Activated CD4-positive, alpha-beta T cell treated with anti-CD3 and anti-CD28 coated beads, Interleukin-2, amount 50 U/mL, for 4 hours (primary cell): Measurements from ENCODE around the gene LDLRAD4.

Experiments
- DNase-seq, 2 experiments: peaks; one replicate each; pipeline ENCODE4 v3.0.0-alpha.2; 2020

The LDLRAD4 gene

DNA sequence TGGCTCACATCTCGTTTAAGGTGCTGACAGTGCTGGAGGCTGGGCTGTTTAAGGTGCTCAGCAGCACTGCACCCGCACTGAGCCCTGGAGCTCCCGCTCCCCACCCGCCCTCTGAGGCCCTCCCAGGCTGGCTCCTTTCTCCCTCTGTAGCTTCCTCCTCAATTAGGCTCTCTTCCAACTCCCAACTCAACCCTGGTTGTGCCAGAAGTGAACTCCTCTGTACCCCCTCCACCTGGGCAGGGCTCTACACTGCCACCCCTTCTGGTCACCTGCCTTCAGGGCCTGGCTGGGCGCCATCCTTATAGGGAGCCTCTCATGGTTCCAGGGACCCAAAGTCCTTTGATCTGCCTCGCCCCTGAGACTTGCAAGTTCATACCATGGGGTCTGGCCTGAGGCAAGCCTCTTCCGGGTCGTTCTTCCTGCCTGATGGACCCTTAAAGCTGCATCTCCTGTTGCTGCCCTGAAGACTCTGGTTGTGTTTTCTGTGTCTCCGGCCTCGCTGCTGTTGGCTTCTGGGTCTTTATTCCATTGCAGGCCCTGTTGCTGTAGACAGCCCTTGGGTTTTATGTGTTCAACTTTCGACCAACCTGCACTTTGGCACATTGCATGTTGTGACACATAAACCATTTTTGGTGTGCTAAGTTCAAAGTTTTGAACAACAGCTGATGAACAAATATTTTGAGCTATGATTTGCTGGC lies 199.6 kb downstream of the LDLRAD4 start:
- DNase-seq, result no peak

DNA sequence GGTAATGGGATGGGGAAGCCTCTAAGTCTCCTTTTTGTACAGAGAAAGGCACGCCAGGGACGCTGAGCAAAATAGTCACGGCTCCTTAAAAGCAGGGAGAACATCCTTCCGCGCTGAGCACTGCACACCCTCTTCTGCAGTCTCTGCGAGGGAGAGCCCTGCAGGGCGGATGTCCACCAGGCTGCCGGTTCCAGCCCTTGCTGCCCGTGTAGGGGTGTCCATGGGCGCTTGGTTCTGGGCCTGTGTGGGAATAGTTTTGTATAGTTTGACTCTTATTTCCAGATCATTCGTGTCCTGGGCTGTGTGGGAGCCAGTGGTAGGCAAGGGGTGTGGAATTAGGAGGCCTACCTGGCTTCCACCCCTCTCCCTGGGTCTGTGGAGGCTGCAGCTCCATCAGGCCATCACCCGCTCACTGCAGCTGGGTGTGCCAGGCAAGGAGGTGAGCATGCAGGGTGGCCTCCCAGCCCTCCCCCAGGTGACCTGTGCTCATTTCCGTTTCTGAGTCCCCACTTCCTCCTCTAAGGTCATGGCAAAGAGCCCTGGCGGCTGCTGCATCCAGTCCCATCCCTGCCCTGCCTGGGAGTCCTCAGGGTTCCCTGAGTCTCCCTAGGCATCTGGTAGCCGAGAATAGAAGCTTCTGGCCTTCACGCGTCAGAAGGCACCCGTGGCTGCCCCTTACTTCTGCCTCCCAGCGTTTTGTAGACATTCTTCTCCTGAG lies 202.6 kb downstream of the LDLRAD4 start:
- DNase-seq, result no peak

DNA sequence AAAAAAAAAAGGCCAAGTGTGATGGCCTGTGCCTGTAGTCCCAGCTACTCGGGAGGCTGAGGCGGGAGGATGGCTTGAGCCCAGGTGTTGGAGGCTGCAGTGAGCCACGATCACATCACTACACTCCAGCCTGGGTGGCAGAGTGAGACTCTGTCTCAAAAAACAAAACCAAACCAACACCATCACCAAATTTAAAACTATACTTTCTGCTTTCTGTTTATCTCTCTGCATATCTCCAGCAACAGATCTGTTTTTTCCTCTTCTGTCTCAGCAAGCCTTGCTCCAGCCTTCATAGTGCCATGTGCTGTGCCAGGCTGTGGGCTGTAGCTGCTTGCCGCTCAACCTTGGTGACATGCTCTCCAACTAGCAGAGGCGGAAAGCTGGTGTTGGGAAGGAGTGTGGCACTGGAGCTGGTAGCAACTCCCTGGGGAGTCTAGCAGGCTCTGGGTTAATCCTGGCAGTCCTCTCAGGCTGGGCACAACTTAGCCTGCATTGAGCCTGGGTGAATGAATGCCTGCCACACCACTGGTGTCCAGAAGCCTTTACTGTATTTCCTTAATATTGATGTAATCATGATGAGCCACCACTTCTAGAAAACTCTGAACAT lies 204.1 kb downstream of the LDLRAD4 start:
- DNase-seq, result no peak

DNA sequence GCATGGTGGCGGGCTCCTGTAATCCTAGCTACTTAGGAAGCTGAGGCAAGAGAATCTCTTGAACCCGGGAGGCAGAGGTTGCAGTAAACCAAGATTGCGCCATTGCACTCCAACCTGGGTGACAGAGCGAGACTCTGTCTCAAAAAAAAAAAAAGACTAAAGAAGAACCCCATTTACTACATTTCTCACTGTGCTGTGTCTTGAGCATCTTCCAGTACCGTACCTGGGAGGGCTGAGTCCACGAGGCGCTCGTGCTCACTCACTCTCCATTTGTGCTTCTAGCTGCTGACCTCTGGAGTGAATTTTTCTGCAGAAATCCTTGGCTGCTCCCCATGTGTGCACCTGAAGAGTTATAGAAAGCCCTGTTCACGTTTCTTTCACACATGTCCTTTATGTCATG lies 204.8 kb downstream of the LDLRAD4 start:
- DNase-seq, result no peak

DNA sequence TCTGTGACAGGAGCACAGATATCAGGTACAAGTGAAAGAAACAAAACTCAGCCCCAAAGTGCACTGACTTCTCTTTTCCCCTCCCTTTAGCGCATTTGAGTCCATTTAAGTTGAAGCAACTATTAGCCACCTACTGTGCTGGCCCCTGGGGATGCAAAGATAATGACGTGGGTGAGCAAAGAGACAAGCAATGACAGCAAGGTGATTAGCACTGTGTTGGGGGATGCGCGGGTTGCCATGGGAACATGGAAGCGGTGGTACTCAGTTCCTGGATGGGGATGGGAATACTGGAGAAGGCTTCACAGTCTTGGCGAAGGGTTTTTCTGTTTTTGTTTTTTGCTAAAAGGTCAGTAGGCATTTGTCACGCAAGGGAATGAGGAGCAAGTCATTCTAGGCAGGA lies 205.8 kb downstream of the LDLRAD4 start:
- no peak for DNase-seq

DNA sequence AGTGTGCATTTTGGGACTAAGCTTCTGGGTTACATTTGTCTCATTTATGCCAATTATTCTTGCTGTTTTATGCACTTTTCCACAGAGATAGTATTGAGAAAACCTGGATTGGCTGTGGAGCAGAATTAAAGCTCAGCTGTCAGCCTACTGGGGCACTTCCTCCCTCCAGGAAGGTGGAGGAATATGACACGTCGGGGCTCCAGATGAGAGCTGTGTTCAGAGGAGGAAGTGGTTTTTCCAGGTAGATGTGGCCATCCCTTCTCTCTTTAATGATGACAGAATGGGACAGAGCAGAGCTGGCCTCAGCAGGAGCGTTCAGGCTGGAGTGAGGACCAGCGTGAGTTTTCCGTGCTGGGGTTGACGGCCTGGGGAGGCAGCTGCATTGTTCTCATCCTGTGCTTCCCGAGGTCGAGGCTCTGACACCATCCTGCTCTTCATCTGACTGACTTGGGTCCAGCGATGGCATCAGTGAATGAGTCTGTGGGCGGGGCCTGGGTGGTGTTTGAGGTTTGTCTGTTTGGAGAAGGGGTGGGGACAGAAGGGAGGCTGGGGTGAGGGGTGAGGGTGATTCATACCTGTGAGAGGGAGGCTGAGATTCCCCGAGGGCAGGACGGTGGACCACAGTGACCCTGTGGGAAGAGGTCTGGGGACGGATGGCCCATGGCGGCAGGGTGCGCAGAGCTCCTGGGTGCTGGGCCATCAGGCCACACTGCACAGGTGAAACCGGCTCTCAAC lies 207.0 kb downstream of the LDLRAD4 start:
- peak in 1 of 2 experiments; percentile 7 for DNase-seq

DNA sequence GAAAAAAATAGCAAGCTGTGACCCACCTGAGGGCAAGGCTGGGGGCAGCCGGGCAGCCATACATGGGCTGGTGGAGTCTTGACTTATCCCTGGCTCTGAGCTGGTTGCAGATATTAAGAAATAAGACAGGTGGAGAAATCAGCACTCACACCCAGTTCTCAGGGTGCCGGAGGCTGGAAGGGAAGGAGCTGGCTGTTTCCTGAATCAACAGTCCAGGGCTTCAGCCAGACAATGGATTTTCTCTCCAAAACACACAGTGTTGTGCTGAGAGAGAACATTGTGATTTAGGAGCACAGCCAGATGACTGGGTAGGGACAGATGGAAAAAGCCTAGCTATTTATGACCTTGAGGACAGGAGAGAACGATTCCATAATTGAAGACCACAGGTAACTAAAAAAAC lies 208.8 kb downstream of the LDLRAD4 start:
- DNase-seq, result no peak

DNA sequence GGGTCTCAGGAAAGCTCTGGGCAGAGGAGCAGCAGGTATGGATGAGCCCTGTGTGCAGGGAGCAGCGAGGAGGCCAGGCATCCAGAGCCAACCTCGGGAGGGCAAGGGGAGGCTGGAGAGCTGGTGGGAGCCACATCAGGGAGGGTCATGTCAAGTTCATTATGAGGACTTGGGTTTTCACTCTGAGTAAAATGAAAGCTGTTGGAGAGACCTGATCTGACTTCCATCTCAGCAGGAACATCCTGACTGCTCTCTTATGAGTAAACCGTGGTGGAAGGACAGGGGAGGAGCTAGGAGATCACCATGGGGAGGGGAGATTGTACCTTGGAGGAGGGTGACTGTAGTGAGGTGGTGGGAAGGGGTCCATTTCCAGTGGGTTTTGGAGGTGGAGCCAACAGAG lies 209.8 kb downstream of the LDLRAD4 start:
- no peak for DNase-seq

DNA sequence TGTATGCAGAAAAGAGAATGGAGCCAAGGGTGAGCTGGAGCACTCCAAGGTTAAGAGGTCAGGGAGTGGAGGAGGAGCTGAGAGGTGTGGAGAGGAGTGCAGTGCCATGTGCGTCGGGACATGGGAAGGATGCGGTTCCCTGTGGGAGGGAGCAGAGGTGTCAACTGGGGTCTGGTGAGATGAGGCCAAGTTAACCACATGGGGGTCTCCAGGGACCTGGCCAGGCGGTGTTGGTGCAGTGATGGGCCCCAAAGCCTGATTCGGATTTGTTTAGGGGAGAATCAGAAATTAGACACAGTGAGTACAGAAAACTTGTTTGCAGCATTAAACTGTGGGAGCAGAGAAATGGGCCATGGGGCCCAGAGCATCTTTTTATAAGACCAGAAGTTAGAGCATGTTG lies 210.5 kb downstream of the LDLRAD4 start:
- DNase-seq, result no peak

DNA sequence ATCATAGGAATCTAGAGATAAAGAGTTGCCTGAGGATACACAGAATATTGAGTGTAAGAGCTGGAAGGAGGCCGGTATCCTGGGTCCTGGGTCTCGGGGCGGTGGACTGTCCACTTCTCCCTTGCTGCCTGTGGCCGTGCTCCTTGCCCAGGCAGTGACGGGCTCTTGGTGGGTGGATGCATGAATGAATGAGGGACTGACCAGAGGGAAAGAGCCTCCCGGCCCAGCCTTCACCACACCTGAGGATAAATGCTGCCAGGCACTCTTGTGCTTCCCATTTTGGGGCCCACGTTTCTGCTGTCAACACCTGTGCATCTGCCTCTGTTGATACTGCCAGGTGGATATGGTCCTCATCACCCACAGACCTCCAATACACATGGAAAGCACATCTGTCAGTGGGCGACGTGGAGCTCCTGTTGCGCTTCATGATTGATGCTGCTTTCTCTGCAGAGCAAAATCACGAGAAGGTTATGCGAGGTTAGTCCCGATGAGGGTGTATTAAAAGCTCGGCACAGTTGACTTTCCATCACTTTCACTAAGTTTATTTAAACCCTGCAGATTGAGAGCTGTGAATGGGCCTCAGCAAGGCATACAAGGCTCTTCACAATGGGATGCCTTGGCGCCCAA lies 211.4 kb downstream of the LDLRAD4 start:
- no peak for DNase-seq

DNA sequence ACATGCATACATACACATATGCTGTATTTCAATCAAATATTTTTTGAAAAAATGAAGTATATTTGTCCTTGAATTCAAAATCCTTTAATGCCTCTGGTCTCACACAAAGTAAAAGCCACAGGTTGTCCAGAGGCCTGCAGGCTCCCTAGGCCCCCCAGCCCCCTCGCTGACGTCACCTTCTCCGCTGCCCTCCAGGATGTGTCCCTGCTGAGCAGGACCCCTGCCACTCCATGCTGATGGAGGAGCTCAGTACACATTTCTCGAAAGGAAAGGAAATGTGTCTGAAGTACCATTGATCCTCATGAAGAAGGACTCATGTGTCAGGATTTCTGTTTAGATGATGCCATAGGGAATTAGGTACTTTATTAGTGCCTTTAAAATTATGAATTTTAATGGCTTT lies 212.1 kb downstream of the LDLRAD4 start:
- no peak for DNase-seq

DNA sequence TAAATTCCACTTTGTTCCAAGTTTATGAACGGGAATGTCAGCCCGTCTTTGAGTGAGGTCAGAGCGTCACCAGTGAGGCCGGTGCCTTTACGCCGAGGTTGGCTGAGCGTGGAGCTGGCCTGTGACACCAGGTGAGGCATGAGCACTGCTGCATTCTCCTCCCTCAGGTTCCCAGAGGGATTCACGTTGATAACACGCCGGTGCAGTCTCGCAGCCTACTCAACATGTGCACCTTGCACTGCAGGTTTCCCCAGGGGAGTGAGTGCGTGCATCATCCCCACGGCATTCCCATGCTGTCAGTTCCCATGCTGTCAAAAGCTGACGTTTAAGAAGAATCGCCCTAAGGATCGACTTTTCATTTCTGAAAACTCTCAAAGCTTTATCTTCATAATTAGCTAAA lies 213.3 kb downstream of the LDLRAD4 start:
- no peak for DNase-seq

DNA sequence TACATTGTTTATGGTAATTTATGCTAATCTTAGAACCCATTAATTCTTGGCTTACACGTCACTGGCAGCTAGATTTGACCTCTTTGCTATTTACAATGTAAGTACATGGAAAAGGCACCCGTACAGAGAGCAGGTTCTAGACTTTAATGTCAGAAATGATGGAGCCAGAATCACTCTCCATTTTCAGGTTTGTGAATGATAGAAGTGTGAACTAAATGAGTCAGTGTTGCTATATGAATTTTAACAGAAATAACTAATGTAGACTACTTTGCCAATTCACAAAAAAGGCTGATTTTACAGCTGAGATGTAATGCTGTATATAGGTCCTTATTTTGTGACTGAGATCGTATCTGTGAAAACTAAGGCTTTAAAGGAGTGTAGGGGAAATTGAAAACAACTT lies 214.6 kb downstream of the LDLRAD4 start:
- DNase-seq, result no peak

DNA sequence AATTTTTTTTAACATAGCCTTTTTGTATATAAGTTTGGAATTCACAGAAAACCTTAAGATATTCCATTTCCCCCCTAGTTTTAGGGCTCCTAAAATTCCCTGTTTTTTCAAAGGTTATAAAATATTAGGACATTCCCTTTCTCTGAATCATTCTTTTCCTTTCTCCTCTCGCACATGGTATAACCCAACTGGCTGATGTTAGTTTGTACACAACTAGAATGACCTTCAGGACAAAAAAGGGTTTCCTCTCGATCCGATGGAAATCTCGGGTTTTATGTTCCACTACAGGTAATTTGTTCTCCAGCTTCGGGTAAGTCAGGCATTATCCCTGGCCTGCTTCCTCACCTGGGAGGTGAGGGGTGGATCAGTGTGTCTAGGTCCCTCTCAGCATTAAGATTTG lies 215.1 kb downstream of the LDLRAD4 start:
- DNase-seq, result no peak

DNA sequence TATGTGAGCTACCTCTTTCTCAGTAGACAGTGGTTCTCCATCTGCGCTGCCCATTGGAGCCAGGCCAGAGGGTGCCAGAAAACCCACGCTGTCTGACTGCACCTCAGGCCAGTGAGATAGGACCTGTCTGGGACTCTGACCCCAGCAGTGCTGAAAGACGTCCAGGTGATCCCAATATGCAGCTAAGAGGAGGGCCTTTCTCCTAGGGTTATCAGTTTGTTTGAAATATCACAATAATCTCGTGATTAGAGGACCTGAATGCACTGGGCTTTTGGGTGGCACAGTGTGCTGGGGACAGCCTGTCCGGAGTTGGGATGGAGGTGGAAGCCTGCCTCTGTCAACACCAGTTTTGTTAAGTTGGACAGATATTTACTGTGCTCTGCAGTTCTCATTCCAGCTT lies 216.3 kb downstream of the LDLRAD4 start:
- DNase-seq, result no peak

DNA sequence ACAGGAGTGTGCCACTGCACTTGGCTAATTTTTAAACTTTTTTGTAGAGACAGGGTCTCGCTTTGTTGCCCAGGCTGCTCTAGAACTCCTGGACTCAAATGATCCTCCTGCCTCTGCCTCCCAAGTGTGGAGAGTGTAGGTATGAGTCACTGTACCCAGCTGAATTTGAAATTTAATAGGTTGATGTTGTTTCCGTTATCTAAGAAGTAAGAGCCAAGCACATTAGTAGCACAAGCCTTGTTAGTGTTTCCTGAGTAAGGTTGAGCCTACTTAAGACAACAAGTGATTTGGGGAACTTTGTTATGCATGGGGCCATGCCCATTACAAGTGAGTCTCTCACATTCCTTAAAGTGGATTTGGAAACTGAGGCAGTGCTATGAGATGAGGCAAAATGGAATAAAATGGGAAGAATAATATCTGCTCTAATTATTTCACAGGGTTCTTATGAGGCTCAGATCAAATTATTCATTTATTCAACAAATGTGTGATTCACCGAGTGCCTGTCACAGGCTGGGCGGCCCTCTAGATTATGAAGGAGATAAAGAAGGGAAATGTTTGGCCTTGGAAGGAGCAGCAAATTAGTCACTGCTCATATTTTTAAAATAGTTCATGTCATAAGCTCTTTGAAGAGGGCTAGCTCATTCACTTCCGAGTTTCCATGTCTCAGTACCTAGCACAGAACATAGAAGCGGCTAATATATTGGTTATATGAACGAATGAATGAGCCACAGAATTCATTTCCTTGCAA lies 217.2 kb downstream of the LDLRAD4 start:
- peak; percentile 19 to 25 for DNase-seq

DNA sequence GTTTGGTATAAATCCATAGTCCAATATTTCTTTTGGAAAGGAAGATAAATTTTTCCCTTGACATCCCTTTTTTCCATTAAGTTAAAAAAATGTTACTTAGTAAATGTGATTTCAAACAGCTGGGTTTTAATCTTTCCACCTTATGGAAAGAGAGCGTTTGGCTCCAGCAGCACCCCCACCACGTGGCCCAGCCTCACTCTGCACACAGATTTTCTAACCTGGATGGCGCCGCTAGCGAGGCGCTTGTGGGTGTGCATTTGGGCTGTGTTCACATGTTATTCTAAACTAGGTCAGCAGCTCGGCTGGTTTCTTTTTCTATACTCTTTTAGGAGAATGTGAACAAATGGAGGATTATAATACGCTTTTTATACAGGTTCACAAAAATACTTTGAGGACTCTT lies 218.0 kb downstream of the LDLRAD4 start:
- peak; percentile 37 to 43 for DNase-seq

DNA sequence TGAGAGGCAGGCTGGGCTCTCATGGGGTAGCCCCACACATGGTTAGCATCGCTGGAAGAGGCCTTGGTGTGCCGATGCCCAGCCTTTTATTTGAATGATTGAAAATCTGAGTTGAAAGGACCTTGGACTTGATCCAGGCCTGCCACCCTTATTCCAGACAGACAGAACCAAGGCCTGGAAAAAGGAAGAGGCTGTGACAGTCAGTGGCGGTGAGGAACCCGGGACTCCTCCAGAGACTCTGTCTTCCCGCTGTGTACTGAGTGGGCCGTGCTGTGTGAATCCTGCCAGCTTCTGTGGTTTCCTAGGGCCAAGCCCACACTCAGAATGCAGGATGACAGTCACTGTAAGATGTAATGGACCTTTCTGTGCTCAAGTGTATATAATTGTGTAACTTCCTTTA lies 218.5 kb downstream of the LDLRAD4 start:
- no peak for DNase-seq

DNA sequence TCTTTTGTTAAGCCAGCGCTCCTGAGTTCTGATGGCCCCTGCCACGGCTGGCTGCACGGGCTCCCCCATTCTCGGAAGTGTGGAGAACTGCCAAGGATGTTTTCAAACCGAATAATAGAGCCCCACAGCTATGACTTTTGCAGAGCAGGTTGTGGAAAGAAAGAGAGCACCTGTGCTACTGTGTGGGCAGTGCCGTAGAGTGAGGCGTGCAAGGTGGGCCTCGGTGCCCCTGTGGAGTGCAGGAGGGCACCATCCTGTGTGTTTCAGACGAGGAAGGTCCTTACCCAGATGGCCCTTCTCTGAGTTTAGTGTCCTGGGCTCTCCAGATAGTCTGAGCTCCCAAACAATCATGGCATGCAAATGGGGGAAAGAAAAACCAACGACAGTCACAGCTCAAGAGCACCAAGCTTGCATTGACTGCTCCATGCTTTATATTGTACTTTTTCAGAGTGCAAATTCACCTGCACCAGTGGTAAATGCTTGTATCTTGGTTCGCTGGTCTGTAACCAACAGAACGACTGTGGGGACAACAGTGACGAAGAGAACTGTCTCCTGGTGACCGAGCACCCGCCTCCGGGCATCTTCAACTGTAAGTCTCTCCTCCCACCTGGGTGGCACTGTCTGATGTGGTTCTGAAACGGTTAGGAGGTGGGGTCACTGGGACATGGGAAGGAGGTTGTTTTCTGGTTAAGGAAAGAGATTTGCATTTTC lies 219.4 kb downstream of the LDLRAD4 start:
- peak; percentile 51 for DNase-seq

DNA sequence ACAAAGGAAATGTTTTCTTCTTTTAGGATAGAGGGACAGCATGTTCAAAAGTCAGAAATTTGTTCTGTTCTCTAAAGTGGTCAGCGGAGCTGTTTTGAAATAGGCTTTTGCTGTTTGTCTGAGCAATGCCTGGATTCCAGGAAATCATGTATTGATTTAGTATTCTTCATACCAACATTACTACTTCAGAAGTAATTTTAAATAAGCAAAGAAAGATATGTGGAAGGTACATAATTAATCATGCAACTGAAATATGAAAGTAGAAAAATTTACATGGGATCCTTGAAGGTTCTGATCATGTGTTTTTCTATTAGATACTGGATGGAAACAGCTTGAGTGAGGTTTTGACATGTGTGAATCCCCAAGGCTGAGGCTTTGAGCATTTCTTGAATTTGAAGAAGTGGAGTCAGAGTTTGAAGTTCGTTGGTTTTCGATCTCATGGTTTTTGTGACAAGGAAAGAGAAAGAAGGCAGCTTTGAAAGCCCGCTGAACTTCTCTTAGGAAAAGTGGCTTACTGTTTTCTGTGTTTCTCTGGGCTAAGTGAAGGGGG lies 220.0 kb downstream of the LDLRAD4 start:
- DNase-seq, result no peak

DNA sequence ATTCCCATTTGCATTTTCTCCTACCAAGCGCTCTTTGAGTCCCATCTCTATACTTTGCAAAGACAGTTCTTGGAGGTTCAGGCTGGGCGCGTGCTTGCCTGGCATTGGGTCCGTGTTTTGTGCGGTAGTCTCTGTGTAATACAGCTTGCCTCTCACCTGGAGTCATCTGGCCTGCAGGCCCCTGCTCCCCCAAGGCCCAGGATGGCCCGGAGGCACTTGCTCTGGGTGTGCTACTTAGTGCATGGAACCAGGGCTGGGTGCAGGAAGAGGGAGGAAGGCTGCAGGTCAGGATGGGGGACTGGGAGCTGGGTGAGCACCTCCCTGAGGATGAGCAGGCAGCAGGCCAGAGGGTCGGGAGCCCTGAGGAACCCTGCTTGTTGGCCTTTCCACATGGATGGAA lies 220.9 kb downstream of the LDLRAD4 start:
- no peak for DNase-seq
